ENCODE measurements around the gene CCDC106. TPM values are rescaled to one million over a fixed set of nuclear protein-coding genes. Genes with fewer than 3 reads are reported as not detected.

CCDC106 gene
- total and polyA plus RNA-seq, 7 experiments from 2014 or later = 2.1 to 9.6 (median 3.7) TPM

GRCh38 chr19:55635856-55636440, 12.1 kb upstream of the CCDC106 start:
- Mint-ChIP-seq H3K27me3 (no peaks in the 10 kb centered on the region), H3K27ac (peak overlapping the region; percentile 100), H3K4me1 (peaks cover 47 to 75% (median 69%) of the 10 kb centered on the region in 7 donors), H3K9me3 (peaks cover 0 to 13% (median 2%) of the 10 kb centered on the region in 11 donors), H3K4me3 (peak overlapping the region; percentile 96 to 100 (median 98)), H3K36me3 (peaks cover 5 to 26% (median 18%) of the 10 kb centered on the region in 5 donors)
- H3K27me3 ChIP-seq (ENCODE audit: control insufficient read depth in 2 of 2, insufficient read depth in 2 of 2, low read length in 2 of 2) = no peaks in the 10 kb centered on the region
- intact Hi-C loops (cut with micrococcal nuclease) = loop anchor here (1.0 to 10.0 kb wide), 7 partner anchors 7 to 299 kb away; partner anchors contain the start of genes ZNF579 (in 2 of the 2), ZNF581 (in 2 of the 2), FIZ1 (in 1 of the 2) and KMT5C (in 1 of the 2)
- peaks cover 33 to 45% of the 10 kb centered on the region in 2 donors for H3K4me1 ChIP-seq (ENCODE audit: control insufficient read depth in 2 of 2, insufficient read depth in 2 of 2, low read length in 2 of 2)
- H3K9me3 ChIP-seq (ENCODE audit: control insufficient read depth in 2 of 3, low read length in 3 of 3) = no peaks in the 10 kb centered on the region
- POLR2A ChIA-PET = interaction anchor here (0.5 to 9.5 kb wide), 10 partner anchors 10 to 1761 kb away, joined by 3 to 154 read pairs (median 9); partner anchors contain the start of genes CCDC106, FIZ1, U2AF2 and ZNF579
- DNase-seq (no peak), ATAC-seq (no peak)
- peak overlapping the region; percentile 80 for H3K4me3 ChIP-seq (ENCODE audit: low read length)
- CTCF ChIA-PET = interaction anchor here (1.2 to 1.6 kb wide), 4 partner anchors 11 to 18 kb away, joined by 4 to 9 read pairs (median 6); no protein-coding TSS in a partner anchor
- H3K27ac ChIP-seq (ENCODE audit: low read depth, low read length) = peak overlapping the region; percentile 99
- peaks cover 0 to 6% (median 0%) of the 10 kb centered on the region in 3 experiments for H3K36me3 ChIP-seq (ENCODE audit: control insufficient read depth in 2 of 3, insufficient read depth in 3 of 3, low read length in 3 of 3)

DNA sequence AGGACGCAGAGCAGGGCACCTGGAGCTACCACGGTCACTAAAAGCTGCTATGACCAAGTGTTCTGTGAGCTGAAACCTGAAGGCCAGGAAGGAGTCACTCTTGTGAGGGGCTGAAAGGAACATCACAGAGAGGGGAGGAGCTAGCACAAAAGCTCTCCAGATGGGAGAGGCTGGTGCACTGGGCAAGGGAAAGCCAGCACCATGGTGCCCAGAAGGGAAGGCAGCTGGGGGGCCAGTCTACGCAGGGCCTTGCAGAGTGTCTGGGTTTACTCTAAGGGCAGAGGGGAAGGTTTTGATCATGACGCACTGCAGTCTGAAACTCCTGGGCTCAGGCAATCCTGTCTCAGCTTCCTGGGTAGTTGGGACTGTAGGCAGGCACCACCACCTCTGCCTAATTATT, 11.3 kb upstream of the CCDC106 start:
- peaks cover 29 to 41% of the 10 kb centered on the region in 2 donors for H3K4me1 ChIP-seq (ENCODE audit: control insufficient read depth in 2 of 2, insufficient read depth in 2 of 2, low read length in 2 of 2)
- peak overlapping the region; percentile 96 to 100 (median 98) for H3K4me3 Mint-ChIP-seq
- H3K9me3 ChIP-seq (ENCODE audit: control insufficient read depth in 2 of 3, low read length in 3 of 3) = no peaks in the 10 kb centered on the region
- no peaks in the 10 kb centered on the region for H3K27me3 Mint-ChIP-seq
- ChIA-PET CTCF (interaction anchor here (1.2 to 1.6 kb wide), 4 partner anchors 10 to 18 kb away, joined by 4 to 9 read pairs (median 6); no protein-coding TSS in a partner anchor), POLR2A (interaction anchor here (0.6 to 9.5 kb wide), 8 partner anchors 9 to 1166 kb away, joined by 3 to 154 read pairs (median 11); partner anchors contain the start of genes CCDC106, FIZ1, U2AF2 and ZNF579)
- H3K4me3 ChIP-seq (ENCODE audit: low read length) = peak overlapping the region; percentile 80
- peak overlapping the region; percentile 100 for H3K27ac Mint-ChIP-seq
- H3K9me3 Mint-ChIP-seq = peaks cover 0 to 13% (median 2%) of the 10 kb centered on the region in 11 donors
- peaks cover 5 to 27% (median 18%) of the 10 kb centered on the region in 5 donors for H3K36me3 Mint-ChIP-seq
- peaks cover 47 to 75% (median 65%) of the 10 kb centered on the region in 7 donors for H3K4me1 Mint-ChIP-seq
- no peak for DNase-seq
- peaks cover 0 to 6% (median 0%) of the 10 kb centered on the region in 3 experiments for H3K36me3 ChIP-seq (ENCODE audit: control insufficient read depth in 2 of 3, insufficient read depth in 3 of 3, low read length in 3 of 3)
- intact Hi-C loops (cut with micrococcal nuclease) = loop anchor here in 1 of 2 donors (5.0 to 10.0 kb wide), 2 partner anchors 252 to 299 kb away; partner anchors contain the start of genes KMT5C, RPL28 and TMEM238
- H3K27me3 ChIP-seq (ENCODE audit: control insufficient read depth in 2 of 2, insufficient read depth in 2 of 2, low read length in 2 of 2) = no peaks in the 10 kb centered on the region
- H3K27ac ChIP-seq (ENCODE audit: low read depth, low read length) = peak overlapping the region; percentile 99
- ATAC-seq = no peak

- H3K27me3 ChIP-seq (ENCODE audit: control insufficient read depth in 2 of 2, insufficient read depth in 2 of 2, low read length in 2 of 2) = no peaks in the 10 kb centered on the region
- CTCF ChIA-PET = interaction anchor here (0.6 to 1.2 kb wide), 3 partner anchors 11 to 136 kb away, joined by 3 to 6 read pairs (median 5); no protein-coding TSS in a partner anchor
- Mint-ChIP-seq H3K9me3 (peaks cover 0 to 10% (median 2%) of the 10 kb centered on the region in 11 donors), H3K27ac (peak overlapping the region; percentile 69 to 100 (median 100)), H3K4me1 (peaks cover 44 to 74% (median 64%) of the 10 kb centered on the region in 7 donors), H3K36me3 (peaks cover 5 to 27% (median 18%) of the 10 kb centered on the region in 5 donors), H3K27me3 (no peaks in the 10 kb centered on the region), H3K4me3 (peak overlapping the region; percentile 2 to 100 (median 98))
- H3K4me3 ChIP-seq (ENCODE audit: low read length) = no peak overlapping the region
- intact Hi-C loops (cut with micrococcal nuclease) = loop anchor here in 1 of 2 donors (5.0 to 10.0 kb wide), 2 partner anchors 253 to 300 kb away; partner anchors contain the start of genes KMT5C, RPL28 and TMEM238
- ATAC-seq = no peak
- H3K9me3 ChIP-seq (ENCODE audit: control insufficient read depth in 2 of 3, low read length in 3 of 3) = no peaks in the 10 kb centered on the region
- DNase-seq = no peak
- H3K4me1 ChIP-seq (ENCODE audit: control insufficient read depth in 2 of 2, insufficient read depth in 2 of 2, low read length in 2 of 2) = peaks cover 27 to 36% of the 10 kb centered on the region in 2 donors
- H3K36me3 ChIP-seq (ENCODE audit: control insufficient read depth in 2 of 3, insufficient read depth in 3 of 3, low read length in 3 of 3) = peaks cover 0 to 6% (median 0%) of the 10 kb centered on the region in 3 experiments
- H3K27ac ChIP-seq (ENCODE audit: low read depth, low read length) = no peak overlapping the region
- POLR2A ChIA-PET = interaction anchor here (1.1 to 9.5 kb wide), 4 partner anchors 9 to 32 kb away, joined by 3 to 154 read pairs (median 54); partner anchors contain the start of genes CCDC106, U2AF2, ZNF581 and ZNF784
These were observed 10.5 kb upstream of the CCDC106 start for GRCh38 chr19:55637534-55637933.

DNA sequence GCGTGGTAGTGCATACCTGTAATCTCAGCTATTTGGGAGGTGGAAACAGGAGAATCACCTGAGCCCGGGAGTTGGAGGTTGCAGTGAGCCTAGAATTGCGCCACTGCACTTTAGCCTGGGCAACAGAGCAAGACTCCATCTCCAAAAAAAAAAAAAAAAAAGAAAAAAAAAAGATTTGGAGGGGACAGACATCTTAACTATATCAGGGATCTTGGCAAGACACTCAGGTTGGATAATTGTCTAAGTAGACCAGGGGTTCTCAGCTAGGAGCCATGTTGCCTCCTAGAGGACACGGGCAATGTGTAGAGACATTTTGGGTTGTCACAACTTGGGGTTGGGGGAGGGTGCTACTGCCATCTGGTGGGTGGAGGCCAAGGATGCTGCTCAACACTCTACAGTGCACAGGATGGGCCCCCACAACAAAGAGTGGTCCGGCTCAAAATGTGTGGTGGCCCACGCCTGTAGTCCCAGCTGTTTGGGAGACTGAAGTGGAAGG, 9.1 kb upstream of the CCDC106 start:
- peak; percentile 32 for ATAC-seq
- ChIA-PET CTCF (interaction anchor here (0.6 to 1.4 kb wide), 5 partner anchors 10 to 487 kb away, joined by 3 to 4 read pairs (median 3); no protein-coding TSS in a partner anchor), POLR2A (interaction anchor here (1.0 to 9.5 kb wide), 9 partner anchors 7 to 1502 kb away, joined by 3 to 154 read pairs (median 4); partner anchors contain the start of genes CCDC106, FIZ1, U2AF2 and ZNF524)
- peaks cover 0 to 6% (median 0%) of the 10 kb centered on the region in 3 experiments for H3K36me3 ChIP-seq (ENCODE audit: control insufficient read depth in 2 of 3, insufficient read depth in 3 of 3, low read length in 3 of 3)
- H3K4me3 Mint-ChIP-seq = peak overlapping the region; percentile 44 to 80 (median 60)
- intact Hi-C loops (cut with micrococcal nuclease) = loop anchor here in 1 of 2 donors (5.0 to 10.0 kb wide), 2 partner anchors 254 to 302 kb away; partner anchors contain the start of genes KMT5C, RPL28 and TMEM238
- no peaks in the 10 kb centered on the region for H3K9me3 ChIP-seq (ENCODE audit: control insufficient read depth in 2 of 3, low read length in 3 of 3)
- peak overlapping the region; percentile 25 to 100 (median 86) for H3K27ac Mint-ChIP-seq
- no peaks in the 10 kb centered on the region for H3K27me3 Mint-ChIP-seq
- peaks cover 0 to 8% (median 2%) of the 10 kb centered on the region in 11 donors for H3K9me3 Mint-ChIP-seq
- H3K27me3 ChIP-seq (ENCODE audit: control insufficient read depth in 2 of 2, insufficient read depth in 2 of 2, low read length in 2 of 2) = no peaks in the 10 kb centered on the region
- H3K4me1 Mint-ChIP-seq = peaks cover 49 to 81% (median 67%) of the 10 kb centered on the region in 7 donors
- DNase-seq = peak in 7 of 9 donors; percentile 36 to 66 (median 54)
- peaks cover 33 to 36% of the 10 kb centered on the region in 2 donors for H3K4me1 ChIP-seq (ENCODE audit: control insufficient read depth in 2 of 2, insufficient read depth in 2 of 2, low read length in 2 of 2)
- H3K27ac ChIP-seq (ENCODE audit: low read depth, low read length) = peak overlapping the region; percentile 4
- H3K36me3 Mint-ChIP-seq = peaks cover 5 to 33% (median 18%) of the 10 kb centered on the region in 5 donors
- H3K4me3 ChIP-seq (ENCODE audit: low read length) = no peak overlapping the region

GRCh38 chr19:55640043-55640576, 7.9 kb upstream of the CCDC106 start:
- CTCF ChIA-PET = interaction anchor here (0.9 to 1.5 kb wide), 6 partner anchors 8 to 161 kb away, joined by 3 to 5 read pairs (median 4); partner anchors contain the start of genes U2AF2 and ZNF865

More at GRCh38 chr19:55640043-55640576, 7.9 kb upstream of the CCDC106 start:
- H3K4me1 Mint-ChIP-seq = peaks cover 44 to 82% (median 70%) of the 10 kb centered on the region in 7 donors
- Histone ChIP-seq H3K27ac (ENCODE audit: low read depth, low read length) (peak overlapping the region; percentile 80), H3K4me1 (ENCODE audit: control insufficient read depth in 2 of 2, insufficient read depth in 2 of 2, low read length in 2 of 2) (peaks cover 41 to 43% of the 10 kb centered on the region in 2 donors), H3K36me3 (ENCODE audit: control insufficient read depth in 2 of 3, insufficient read depth in 3 of 3, low read length in 3 of 3) (peaks cover 0 to 11% (median 0%) of the 10 kb centered on the region in 3 experiments), H3K4me3 (ENCODE audit: low read length) (peak overlapping the region; percentile 57), H3K9me3 (ENCODE audit: control insufficient read depth in 2 of 3, low read length in 3 of 3) (no peaks in the 10 kb centered on the region), H3K27me3 (ENCODE audit: control insufficient read depth in 2 of 2, insufficient read depth in 2 of 2, low read length in 2 of 2) (no peaks in the 10 kb centered on the region)
- H3K27ac Mint-ChIP-seq = peak overlapping the region; percentile 75 to 100 (median 86)
- peaks cover under 1 to 29% (median 14%) of the 10 kb centered on the region in 5 donors for H3K36me3 Mint-ChIP-seq
- peak; percentile 62 for ATAC-seq
- intact Hi-C loops (cut with micrococcal nuclease) = loop anchor here (1.0 to 2.0 kb wide), 2 partner anchors 8 to 381 kb away; partner anchors contain the start of gene PPP6R1 (in 1 of the 2)
- H3K27me3 Mint-ChIP-seq = no peaks in the 10 kb centered on the region
- POLR2A ChIA-PET = interaction anchor here (0.7 to 9.5 kb wide), 10 partner anchors 6 to 1503 kb away, joined by 3 to 154 read pairs (median 5); partner anchors contain the start of genes CCDC106, FIZ1, U2AF2 and ZNF524
- peak overlapping the region; percentile 64 to 97 (median 78) for H3K4me3 Mint-ChIP-seq
- DNase-seq = peak; percentile 62 to 82 (median 74)
- H3K9me3 Mint-ChIP-seq = peaks cover 0 to 8% (median 0%) of the 10 kb centered on the region in 11 donors

Data from naive thymus-derived CD4-positive, alpha-beta T cell (primary cell).